ENCODE data around the gene ARHGAP12. TPM values are rescaled to one million over a fixed set of nuclear protein-coding genes. Genes with fewer than 3 reads are reported as not detected.
A peak's percentile ranks its signal among the peaks of the same experiment; 100 is the strongest.

The ARHGAP12 gene
- total RNA-seq, 8 experiments from 2014 or later: 20.9 to 50.3 (median 29.7) TPM

- Histone ChIP-seq H3K4me3 (no peak overlapping the region), H3K27ac (no peak overlapping the region), H3K4me1 (replicated peaks in 1 of 2) (peaks cover 0 to 4% of the 10 kb centered on the region in 2 donors)
- in situ Hi-C loops (cut with MboI; ENCODE audit: low pct_unique_long_range_greater_than_20kb in 2 of 9, low sequenced_read_pairs in 9 of 9, unreplicated experiment in 9 of 9): no loop called here
- no peak for ATAC-seq (replicated peaks in 6 of 8)
- whole genome bisulfite sequencing, 10 experiments: 34 to 94% (median 82%) methylated on average over 3 to 6 of the region's 6 CpGs
These were observed 51.8 kb downstream of the ARHGAP12 start for GRCh38 chr10:31876652-31877352.

- Histone ChIP-seq H3K4me3 (no peak overlapping the region), H3K27ac (no peak overlapping the region), H3K4me1 (replicated peaks in 1 of 2) (peaks cover 0 to 6% of the 10 kb centered on the region in 2 donors)
- ATAC-seq (replicated peaks in 6 of 8): no peak
- in situ Hi-C loops (cut with MboI; ENCODE audit: low pct_unique_long_range_greater_than_20kb in 2 of 9, low sequenced_read_pairs in 9 of 9, unreplicated experiment in 9 of 9): no loop called here
- 71 to 100% (median 100%) methylated on average over 1 to 2 of the region's 2 CpGs; no CpG with 5 or more reads in 3 of the 10 experiments for WGBS, 10 experiments
These were observed 53.0 kb downstream of the ARHGAP12 start for GRCh38 chr10:31875608-31876007.

- peaks cover 0 to 6% of the 10 kb centered on the region in 2 donors for H3K4me1 ChIP-seq (replicated peaks in 1 of 2)
- 50 to 100% (median 79%) methylated on average over 1 of the region's 1 CpG; no CpG with 5 or more reads in 2 of the 10 experiments for WGBS, 10 experiments
- H3K4me3 ChIP-seq: no peak overlapping the region
- ATAC-seq (replicated peaks in 6 of 8): no peak
- in situ Hi-C loops (cut with MboI; ENCODE audit: low pct_unique_long_range_greater_than_20kb in 2 of 9, low sequenced_read_pairs in 9 of 9, unreplicated experiment in 9 of 9): no loop called here
- H3K27ac ChIP-seq: no peak overlapping the region
These were observed 54.9 kb downstream of the ARHGAP12 start for GRCh38 chr10:31873724-31874123.

- Histone ChIP-seq H3K4me3 (no peak overlapping the region), H3K4me1 (replicated peaks in 1 of 2) (peaks cover 0 to 6% of the 10 kb centered on the region in 2 donors), H3K27ac (no peak overlapping the region)
- in situ Hi-C loops (cut with MboI; ENCODE audit: low pct_unique_long_range_greater_than_20kb in 2 of 9, low sequenced_read_pairs in 9 of 9, unreplicated experiment in 9 of 9): no loop called here
- 52 to 100% (median 87%) methylated on average over 2 to 6 of the region's 7 CpGs for WGBS, 10 experiments
- peak in 3 of 8 experiments; percentile 27 to 43 (median 29) for ATAC-seq (replicated peaks in 6 of 8)
These were observed 57.2 kb downstream of the ARHGAP12 start for GRCh38 chr10:31871266-31872065.

- 60 to 100% (median 98%) methylated on average over 1 to 3 of the region's 3 CpGs for WGBS, 10 experiments
- no peak overlapping the region for H3K4me3 ChIP-seq
- H3K27ac ChIP-seq: no peak overlapping the region
- no peak for ATAC-seq (replicated peaks in 6 of 8)
- H3K4me1 ChIP-seq (replicated peaks in 1 of 2): peaks cover 0 to 11% of the 10 kb centered on the region in 2 donors
- in situ Hi-C loops (cut with MboI; ENCODE audit: low pct_unique_long_range_greater_than_20kb in 2 of 9, low sequenced_read_pairs in 9 of 9, unreplicated experiment in 9 of 9): no loop called here
These were observed 61.0 kb downstream of the ARHGAP12 start for GRCh38 chr10:31867646-31868045.

- in situ Hi-C loops (cut with MboI; ENCODE audit: low pct_unique_long_range_greater_than_20kb in 2 of 9, low sequenced_read_pairs in 9 of 9, unreplicated experiment in 9 of 9): no loop called here
- peaks cover 0 to 14% of the 10 kb centered on the region in 2 donors for H3K4me1 ChIP-seq (replicated peaks in 1 of 2)
- H3K4me3 ChIP-seq: no peak overlapping the region
- no peak overlapping the region for H3K27ac ChIP-seq
- ATAC-seq (replicated peaks in 6 of 8): no peak
- WGBS, 10 experiments: 35 to 100% (median 90%) methylated on average over 1 to 4 of the region's 4 CpGs; no CpG with 5 or more reads in 1 of the 10 experiments
These were observed 62.4 kb downstream of the ARHGAP12 start for GRCh38 chr10:31866118-31866670.

GRCh38 chr10:31864834-31865518, 63.7 kb downstream of the ARHGAP12 start:
- in situ Hi-C loops (cut with MboI; ENCODE audit: low pct_unique_long_range_greater_than_20kb in 2 of 9, low sequenced_read_pairs in 9 of 9, unreplicated experiment in 9 of 9): no loop called here
- Histone ChIP-seq H3K27ac (no peak overlapping the region), H3K4me1 (replicated peaks in 1 of 2) (peaks cover 0 to 12% of the 10 kb centered on the region in 2 donors), H3K4me3 (no peak overlapping the region)
- 20 to 56% (median 46%) methylated on average over 2 to 5 of the region's 5 CpGs for WGBS, 10 experiments
- peak in 3 of 8 experiments; percentile 35 to 43 (median 36) for ATAC-seq (replicated peaks in 6 of 8)

GRCh38 chr10:31855033-31855432, 73.6 kb downstream of the ARHGAP12 start:
- 80 to 100% (median 100%) methylated on average over 1 to 3 of the region's 4 CpGs; no CpG with 5 or more reads in 3 of the 10 experiments for WGBS, 10 experiments
- no peak for ATAC-seq (replicated peaks in 6 of 8)
- H3K27ac ChIP-seq: no peak overlapping the region
- H3K4me1 ChIP-seq (replicated peaks in 1 of 2): no peaks in the 10 kb centered on the region
- in situ Hi-C loops (cut with MboI; ENCODE audit: low pct_unique_long_range_greater_than_20kb in 2 of 9, low sequenced_read_pairs in 9 of 9, unreplicated experiment in 9 of 9): no loop called here
- no peak overlapping the region for H3K4me3 ChIP-seq

GRCh38 chr10:31853629-31854028, 75.0 kb downstream of the ARHGAP12 start:
- Histone ChIP-seq H3K4me3 (no peak overlapping the region), H3K4me1 (replicated peaks in 1 of 2) (no peaks in the 10 kb centered on the region), H3K27ac (no peak overlapping the region)
- in situ Hi-C loops (cut with MboI; ENCODE audit: low pct_unique_long_range_greater_than_20kb in 2 of 9, low sequenced_read_pairs in 9 of 9, unreplicated experiment in 9 of 9): no loop called here
- ATAC-seq (replicated peaks in 6 of 8): no peak
- 46 to 100% (median 80%) methylated on average over 1 to 2 of the region's 2 CpGs for WGBS, 10 experiments

- ATAC-seq (replicated peaks in 6 of 8): no peak
- Histone ChIP-seq H3K4me1 (replicated peaks in 1 of 2) (no peaks in the 10 kb centered on the region), H3K27ac (no peak overlapping the region), H3K4me3 (no peak overlapping the region)
- in situ Hi-C loops (cut with MboI; ENCODE audit: low pct_unique_long_range_greater_than_20kb in 2 of 9, low sequenced_read_pairs in 9 of 9, unreplicated experiment in 9 of 9): no loop called here
- 88 to 100% (median 100%) methylated on average over 1 of the region's 1 CpG; no CpG with 5 or more reads in 2 of the 10 experiments for WGBS, 10 experiments
These were observed 77.4 kb downstream of the ARHGAP12 start for GRCh38 chr10:31851216-31851615.

- H3K4me3 ChIP-seq: no peak overlapping the region
- in situ Hi-C loops (cut with MboI; ENCODE audit: low pct_unique_long_range_greater_than_20kb in 2 of 9, low sequenced_read_pairs in 9 of 9, unreplicated experiment in 9 of 9): no loop called here
- ATAC-seq (replicated peaks in 6 of 8): peak in 4 of 8 experiments; percentile 45 to 100 (median 100)
- H3K27ac ChIP-seq: no peak overlapping the region
- H3K4me1 ChIP-seq (replicated peaks in 1 of 2): no peaks in the 10 kb centered on the region
These were observed 81.1 kb downstream of the ARHGAP12 start for GRCh38 chr10:31847515-31847914.

- Histone ChIP-seq H3K27ac (no peak overlapping the region), H3K4me1 (replicated peaks in 1 of 2) (no peaks in the 10 kb centered on the region), H3K4me3 (no peak overlapping the region)
- WGBS, 10 experiments: 92 to 100% (median 98%) methylated on average over 2 to 6 of the region's 7 CpGs; no CpG with 5 or more reads in 2 of the 10 experiments
- in situ Hi-C loops (cut with MboI; ENCODE audit: low pct_unique_long_range_greater_than_20kb in 2 of 9, low sequenced_read_pairs in 9 of 9, unreplicated experiment in 9 of 9): no loop called here
- no peak for ATAC-seq (replicated peaks in 6 of 8)
These were observed 89.9 kb downstream of the ARHGAP12 start for GRCh38 chr10:31838709-31839108.

- 57 to 100% (median 100%) methylated on average over 1 of the region's 1 CpG; no CpG with 5 or more reads in 3 of the 10 experiments for WGBS, 10 experiments
- H3K27ac ChIP-seq: no peak overlapping the region
- peaks cover 0 to 2% of the 10 kb centered on the region in 2 donors for H3K4me1 ChIP-seq (replicated peaks in 1 of 2)
- ATAC-seq (replicated peaks in 6 of 8): no peak
- H3K4me3 ChIP-seq: no peak overlapping the region
- in situ Hi-C loops (cut with MboI; ENCODE audit: low pct_unique_long_range_greater_than_20kb in 2 of 9, low sequenced_read_pairs in 9 of 9, unreplicated experiment in 9 of 9): no loop called here
These were observed 90.6 kb downstream of the ARHGAP12 start for GRCh38 chr10:31838065-31838464.
